ENCODE results near the gene FKBP3.

Gene FKBP3

GRCh38 chr14:45103806-45104205 lies 30.5 kb downstream of the FKBP3 start:
- no peak overlapping the region for H3K4ac ChIP-seq (ENCODE audit: low read length)
- H3K4me2 ChIP-seq (ENCODE audit: insufficient read depth, low read length, poor library complexity, severe bottlenecking) = no peak overlapping the region
- H2AFZ ChIP-seq (ENCODE audit: low read length) = no peak overlapping the region
- H3K23ac ChIP-seq (ENCODE audit: low read depth, low read length, poor library complexity) = no peak overlapping the region
- no peak overlapping the region for H4K8ac ChIP-seq (ENCODE audit: low read depth, low read length)
- no peaks in the 10 kb centered on the region for H3K27me3 ChIP-seq (ENCODE audit: control insufficient read depth in 3 of 3, insufficient read depth in 3 of 3, low read depth in 1 of 3, low read length in 3 of 3)
- H3K4me3 ChIP-seq (ENCODE audit: low read length in 2 of 2) = no peak overlapping the region
- H2BK120ac ChIP-seq (ENCODE audit: low read depth, low read length) = no peak overlapping the region
- H3K14ac ChIP-seq (ENCODE audit: low read length) = no peak overlapping the region
- no peaks in the 10 kb centered on the region for H3K9me3 ChIP-seq (replicated peaks in 1 of 2; ENCODE audit: control insufficient read depth in 2 of 2, insufficient read depth in 1 of 2, low read depth in 1 of 2, low read length in 2 of 2)
- no peak overlapping the region for H3K18ac ChIP-seq (ENCODE audit: low read length)
- no peaks in the 10 kb centered on the region for H3K4me1 ChIP-seq (ENCODE audit: control insufficient read depth in 2 of 2, insufficient read depth in 1 of 2, low read depth in 1 of 2, low read length in 2 of 2)
- H2BK12ac ChIP-seq (ENCODE audit: low read length) = no peak overlapping the region
- H4K91ac ChIP-seq (ENCODE audit: low read depth, low read length, poor library complexity) = no peak overlapping the region
- no peak overlapping the region for H3K9ac ChIP-seq (ENCODE audit: low read depth, low read length, poor library complexity)
- H2BK5ac ChIP-seq (ENCODE audit: low read length) = no peak overlapping the region
- peaks cover 10 to 99% of the 10 kb centered on the region in 2 donors for H3K36me3 ChIP-seq (replicated peaks in 1 of 2; ENCODE audit: control insufficient read depth in 2 of 2, insufficient read depth in 2 of 2, low read length in 2 of 2)
- peak; percentile 17 for DNase-seq (ENCODE audit: low spot score)
- no peaks in the 10 kb centered on the region for H3K79me1 ChIP-seq (ENCODE audit: low read depth, low read length)
- no peak overlapping the region for H3K27ac ChIP-seq (replicated peaks; ENCODE audit: low read length)
- H2AK5ac ChIP-seq (ENCODE audit: low read depth, low read length) = no peak overlapping the region
- H2BK15ac ChIP-seq (ENCODE audit: low read length) = no peak overlapping the region

DNA sequence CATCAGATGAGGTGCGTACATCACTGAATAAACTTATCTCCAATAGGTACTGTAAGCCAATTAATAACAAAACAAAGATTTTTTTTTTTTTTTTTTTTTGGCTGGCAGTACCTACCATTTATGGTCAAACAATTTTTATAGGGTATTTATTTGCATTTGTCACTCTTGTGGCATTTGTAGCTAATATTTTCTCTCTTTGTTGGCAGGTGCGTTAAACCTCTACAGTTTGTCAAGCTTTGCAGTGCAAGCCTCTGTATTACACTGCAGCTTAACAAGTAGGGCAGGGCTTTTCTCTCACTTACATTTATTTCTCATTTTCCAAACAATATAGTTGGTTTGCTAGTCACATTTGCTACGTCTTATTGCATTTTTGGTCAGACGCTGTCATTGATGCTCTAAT lies 38.1 kb downstream of the FKBP3 start:
- Histone ChIP-seq H3K23ac (ENCODE audit: low read depth, low read length, poor library complexity) (no peak overlapping the region), H2BK5ac (ENCODE audit: low read length) (no peak overlapping the region), H3K79me1 (ENCODE audit: low read depth, low read length) (no peaks in the 10 kb centered on the region), H3K4me3 (ENCODE audit: low read length in 2 of 2) (no peak overlapping the region), H4K8ac (ENCODE audit: low read depth, low read length) (no peak overlapping the region), H2BK15ac (ENCODE audit: low read length) (no peak overlapping the region), H2BK120ac (ENCODE audit: low read depth, low read length) (no peak overlapping the region), H3K4me1 (ENCODE audit: control insufficient read depth in 2 of 2, insufficient read depth in 1 of 2, low read depth in 1 of 2, low read length in 2 of 2) (no peaks in the 10 kb centered on the region), H4K91ac (ENCODE audit: low read depth, low read length, poor library complexity) (no peak overlapping the region), H3K4me2 (ENCODE audit: insufficient read depth, low read length, poor library complexity, severe bottlenecking) (no peak overlapping the region), H3K9ac (ENCODE audit: low read depth, low read length, poor library complexity) (no peak overlapping the region), H3K9me3 (replicated peaks in 1 of 2; ENCODE audit: control insufficient read depth in 2 of 2, insufficient read depth in 1 of 2, low read depth in 1 of 2, low read length in 2 of 2) (peaks cover 0 to 10% of the 10 kb centered on the region in 2 donors), H2AFZ (ENCODE audit: low read length) (no peak overlapping the region), H3K27ac (replicated peaks; ENCODE audit: low read length) (no peak overlapping the region), H2BK12ac (ENCODE audit: low read length) (no peak overlapping the region), H3K4ac (ENCODE audit: low read length) (no peak overlapping the region), H3K14ac (ENCODE audit: low read length) (no peak overlapping the region), H3K27me3 (ENCODE audit: control insufficient read depth in 3 of 3, insufficient read depth in 3 of 3, low read depth in 1 of 3, low read length in 3 of 3) (no peaks in the 10 kb centered on the region), H3K36me3 (replicated peaks in 1 of 2; ENCODE audit: control insufficient read depth in 2 of 2, insufficient read depth in 2 of 2, low read length in 2 of 2) (peaks cover 9 to 88% of the 10 kb centered on the region in 2 donors), H3K18ac (ENCODE audit: low read length) (no peak overlapping the region), H2AK5ac (ENCODE audit: low read depth, low read length) (no peak overlapping the region)
- WGBS, 2 donors (ENCODE audit: extremely low coverage in 2 of 2, insufficient read length in 2 of 2, insufficient replicate concordance in 1 of 2) = no CpG with 5 or more reads among the region's 4 CpGs
- no peak for DNase-seq (ENCODE audit: low spot score)

- Histone ChIP-seq H3K27me3 (ENCODE audit: control insufficient read depth in 3 of 3, insufficient read depth in 3 of 3, low read depth in 1 of 3, low read length in 3 of 3) (no peaks in the 10 kb centered on the region), H2AK5ac (ENCODE audit: low read depth, low read length) (no peak overlapping the region), H3K36me3 (replicated peaks in 1 of 2; ENCODE audit: control insufficient read depth in 2 of 2, insufficient read depth in 2 of 2, low read length in 2 of 2) (peaks cover 8 to 80% of the 10 kb centered on the region in 2 donors), H3K4ac (ENCODE audit: low read length) (no peak overlapping the region), H2BK12ac (ENCODE audit: low read length) (no peak overlapping the region), H3K9ac (ENCODE audit: low read depth, low read length, poor library complexity) (no peak overlapping the region), H4K8ac (ENCODE audit: low read depth, low read length) (no peak overlapping the region), H3K9me3 (replicated peaks in 1 of 2; ENCODE audit: control insufficient read depth in 2 of 2, insufficient read depth in 1 of 2, low read depth in 1 of 2, low read length in 2 of 2) (peaks cover 0 to 10% of the 10 kb centered on the region in 2 donors), H2BK5ac (ENCODE audit: low read length) (no peak overlapping the region), H3K18ac (ENCODE audit: low read length) (no peak overlapping the region), H3K27ac (replicated peaks; ENCODE audit: low read length) (no peak overlapping the region), H3K4me1 (ENCODE audit: control insufficient read depth in 2 of 2, insufficient read depth in 1 of 2, low read depth in 1 of 2, low read length in 2 of 2) (no peaks in the 10 kb centered on the region), H2AFZ (ENCODE audit: low read length) (no peak overlapping the region), H3K79me1 (ENCODE audit: low read depth, low read length) (no peaks in the 10 kb centered on the region), H2BK15ac (ENCODE audit: low read length) (no peak overlapping the region), H3K4me2 (ENCODE audit: insufficient read depth, low read length, poor library complexity, severe bottlenecking) (no peak overlapping the region), H4K91ac (ENCODE audit: low read depth, low read length, poor library complexity) (no peak overlapping the region), H3K23ac (ENCODE audit: low read depth, low read length, poor library complexity) (no peak overlapping the region), H2BK120ac (ENCODE audit: low read depth, low read length) (no peak overlapping the region), H3K4me3 (ENCODE audit: low read length in 2 of 2) (no peak overlapping the region), H3K14ac (ENCODE audit: low read length) (no peak overlapping the region)
- WGBS, 2 donors (ENCODE audit: extremely low coverage in 2 of 2, insufficient read length in 2 of 2, insufficient replicate concordance in 1 of 2) = no CpG with 5 or more reads among the region's 4 CpGs
- no peak for DNase-seq (ENCODE audit: low spot score)
Measured at GRCh38 chr14:45095143-45095542, 39.1 kb downstream of the FKBP3 start.

DNA sequence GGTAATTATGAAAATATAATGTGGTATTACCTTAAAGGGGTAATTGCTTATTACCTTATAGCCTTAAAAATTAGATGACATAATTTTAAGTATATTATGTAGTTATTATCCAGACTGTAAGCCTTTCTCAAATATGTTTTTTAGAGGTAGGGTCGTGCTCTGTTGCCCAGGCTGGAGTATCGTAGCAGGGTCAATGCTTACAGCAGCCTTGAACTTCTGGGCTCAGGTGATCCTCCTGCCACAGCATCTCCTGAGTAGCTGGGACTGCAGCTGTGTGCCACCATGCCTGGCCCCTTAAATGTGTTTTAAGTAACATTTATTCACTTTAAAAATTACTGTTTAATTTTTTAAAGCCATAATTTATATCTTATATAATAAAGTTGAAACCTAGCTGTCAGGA lies 40.0 kb downstream of the FKBP3 start:
- H4K8ac ChIP-seq (ENCODE audit: low read depth, low read length) = no peak overlapping the region
- WGBS, 2 donors (ENCODE audit: extremely low coverage in 2 of 2, insufficient read length in 2 of 2, insufficient replicate concordance in 1 of 2) = no CpG with 5 or more reads among the region's 2 CpGs

More for the DNA sequence above, 40.0 kb downstream of the FKBP3 start:
- H2BK12ac ChIP-seq (ENCODE audit: low read length) = no peak overlapping the region
- no peak overlapping the region for H3K9ac ChIP-seq (ENCODE audit: low read depth, low read length, poor library complexity)
- peaks cover 7 to 79% of the 10 kb centered on the region in 2 donors for H3K36me3 ChIP-seq (replicated peaks in 1 of 2; ENCODE audit: control insufficient read depth in 2 of 2, insufficient read depth in 2 of 2, low read length in 2 of 2)
- no peak for DNase-seq (ENCODE audit: low spot score)
- H3K18ac ChIP-seq (ENCODE audit: low read length) = no peak overlapping the region
- H2BK5ac ChIP-seq (ENCODE audit: low read length) = no peak overlapping the region
- no peak overlapping the region for H2AFZ ChIP-seq (ENCODE audit: low read length)
- no peak overlapping the region for H2AK5ac ChIP-seq (ENCODE audit: low read depth, low read length)
- no peak overlapping the region for H2BK120ac ChIP-seq (ENCODE audit: low read depth, low read length)
- H3K27me3 ChIP-seq (ENCODE audit: control insufficient read depth in 3 of 3, insufficient read depth in 3 of 3, low read depth in 1 of 3, low read length in 3 of 3) = no peaks in the 10 kb centered on the region
- no peak overlapping the region for H3K27ac ChIP-seq (replicated peaks; ENCODE audit: low read length)
- H3K4me1 ChIP-seq (ENCODE audit: control insufficient read depth in 2 of 2, insufficient read depth in 1 of 2, low read depth in 1 of 2, low read length in 2 of 2) = no peaks in the 10 kb centered on the region
- no peak overlapping the region for H3K14ac ChIP-seq (ENCODE audit: low read length)
- no peak overlapping the region for H4K91ac ChIP-seq (ENCODE audit: low read depth, low read length, poor library complexity)
- H2BK15ac ChIP-seq (ENCODE audit: low read length) = no peak overlapping the region
- H3K23ac ChIP-seq (ENCODE audit: low read depth, low read length, poor library complexity) = no peak overlapping the region
- no peak overlapping the region for H3K4me2 ChIP-seq (ENCODE audit: insufficient read depth, low read length, poor library complexity, severe bottlenecking)
- peaks cover 0 to 10% of the 10 kb centered on the region in 2 donors for H3K9me3 ChIP-seq (replicated peaks in 1 of 2; ENCODE audit: control insufficient read depth in 2 of 2, insufficient read depth in 1 of 2, low read depth in 1 of 2, low read length in 2 of 2)
- H3K79me1 ChIP-seq (ENCODE audit: low read depth, low read length) = no peaks in the 10 kb centered on the region
- no peak overlapping the region for H3K4me3 ChIP-seq (ENCODE audit: low read length in 2 of 2)
- no peak overlapping the region for H3K4ac ChIP-seq (ENCODE audit: low read length)
